HG03575 (cell line): Measurements from ENCODE around the gene GSG1L.

Source experiments
- ATAC-seq: cut with Tn5 transposase; IDR thresholded peaks from one replicate; pipeline ENCODE4 v1.9.1; 2021; ENCODE audit not compliant: unreplicated experiment, insufficient number of reproducible peaks, low FRiP score; ENCODE audit errors: extremely low read depth

Gene GSG1L

DNA sequence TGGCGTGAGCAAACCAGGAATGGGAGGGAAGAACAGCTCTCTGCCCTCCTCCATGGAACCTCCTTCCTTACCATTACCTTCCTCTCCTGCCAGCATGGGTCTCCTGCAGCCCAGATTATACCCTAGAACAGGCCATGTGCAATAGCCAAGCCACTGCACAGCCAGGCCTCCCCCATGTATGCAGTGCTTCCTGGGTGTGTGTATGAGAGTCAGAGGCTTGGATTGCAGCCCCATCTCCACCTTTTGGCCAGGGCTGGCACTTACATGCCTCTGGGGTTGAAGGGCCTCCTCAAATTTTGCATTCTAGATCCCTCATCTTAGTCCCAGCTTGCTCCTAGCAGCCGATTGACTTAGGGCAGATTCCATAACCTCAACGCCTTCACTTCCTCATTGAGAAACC lies 133.7 kb downstream of the GSG1L start:
- ATAC-seq: no peak

DNA sequence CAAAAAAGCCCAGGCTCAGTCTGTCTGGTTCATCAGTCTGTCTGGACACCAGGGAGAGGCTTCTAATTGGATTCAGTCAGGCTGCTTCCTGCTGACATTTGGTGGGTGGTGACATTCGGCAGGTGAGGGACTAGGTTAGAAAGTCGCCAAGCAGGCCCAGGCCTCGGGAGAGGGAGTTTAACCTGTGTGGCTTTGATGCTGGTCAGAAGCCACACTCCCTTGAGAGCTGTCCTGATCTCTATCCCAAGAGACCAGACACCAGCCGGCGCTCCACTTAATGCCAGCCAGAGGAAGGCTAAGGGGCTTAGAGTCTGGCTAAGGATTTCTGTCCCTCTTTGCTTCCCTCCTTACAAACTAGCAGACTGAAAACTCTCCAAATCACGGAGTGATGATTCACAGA lies 135.0 kb downstream of the GSG1L start:
- no peak for ATAC-seq

- no peak for ATAC-seq
Observed at GRCh38 chr16:27927266-27927901, 136.1 kb downstream of the GSG1L start.

GRCh38 chr16:27925612-27926011 lies 137.9 kb downstream of the GSG1L start:
- ATAC-seq: no peak

DNA sequence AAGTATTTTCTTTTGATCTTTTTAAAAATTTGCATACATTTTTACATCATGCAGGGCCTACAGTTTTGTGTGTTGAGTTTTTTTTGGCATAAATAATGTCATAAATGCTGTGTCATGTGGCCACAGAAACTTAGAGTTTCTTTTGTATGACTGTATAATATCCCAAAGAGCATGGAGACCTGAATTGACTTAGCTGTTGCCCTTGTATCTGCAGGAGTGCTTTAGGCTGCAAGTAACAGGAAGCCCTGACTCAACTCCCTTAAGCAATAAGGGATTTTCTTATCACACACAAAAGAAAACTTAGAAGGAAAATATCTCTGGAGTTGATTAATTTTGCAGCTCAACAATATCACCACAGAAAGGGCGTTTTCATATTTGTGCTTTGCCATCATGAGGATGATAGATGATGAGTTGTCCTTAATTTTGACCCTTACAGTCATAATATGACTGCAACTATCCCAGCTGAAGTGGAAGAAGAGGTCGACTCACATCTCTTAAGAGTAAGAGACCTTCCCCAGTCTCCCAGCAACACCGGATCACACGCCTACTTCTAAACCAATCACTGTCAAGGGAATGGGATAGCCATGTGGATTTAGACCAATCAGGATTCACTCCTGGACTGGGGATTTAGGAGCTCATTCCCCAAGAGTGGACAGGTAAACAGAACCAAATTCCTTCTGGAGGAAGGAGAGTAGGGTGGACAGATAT lies 138.9 kb downstream of the GSG1L start:
- no peak for ATAC-seq

GRCh38 chr16:27923751-27924150 lies 139.8 kb downstream of the GSG1L start:
- ATAC-seq: no peak

DNA sequence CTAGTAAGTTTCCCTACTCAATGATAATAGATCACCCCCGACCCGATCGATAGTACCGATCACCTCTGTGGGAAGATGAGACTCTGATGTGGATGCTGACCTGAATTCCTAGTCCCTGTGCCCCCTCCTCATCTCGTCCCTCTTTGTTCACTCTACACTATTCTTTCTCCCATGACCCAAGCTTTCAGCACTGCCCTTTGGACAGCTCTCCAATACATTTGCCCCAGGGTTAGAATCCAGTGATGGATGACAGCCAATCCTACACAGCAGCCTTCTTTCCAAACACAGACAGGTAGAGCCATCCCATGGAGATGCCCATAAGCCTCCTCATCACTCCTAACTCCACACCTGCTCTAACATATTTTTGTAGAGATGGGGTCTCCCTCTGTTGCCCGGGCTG lies 141.1 kb downstream of the GSG1L start:
- no peak for ATAC-seq

DNA sequence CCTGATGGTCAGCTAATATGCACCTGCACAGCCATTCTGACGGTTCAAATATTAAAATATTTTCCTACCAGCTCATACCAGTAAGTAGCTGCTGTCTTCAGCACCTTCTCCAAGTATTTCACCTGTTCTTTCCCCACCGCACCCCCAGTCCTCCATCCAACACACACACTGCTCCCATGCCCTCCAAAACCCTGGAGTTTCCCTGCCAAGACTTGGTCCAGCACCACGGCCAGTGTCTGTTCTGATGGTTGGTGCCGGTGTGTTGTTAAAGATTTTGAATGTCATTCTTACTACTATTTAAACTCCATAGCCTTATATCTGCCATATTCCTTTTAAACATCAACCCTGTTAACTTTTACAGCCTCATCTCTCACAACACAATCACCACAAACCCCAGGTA lies 142.4 kb downstream of the GSG1L start:
- no peak for ATAC-seq

DNA sequence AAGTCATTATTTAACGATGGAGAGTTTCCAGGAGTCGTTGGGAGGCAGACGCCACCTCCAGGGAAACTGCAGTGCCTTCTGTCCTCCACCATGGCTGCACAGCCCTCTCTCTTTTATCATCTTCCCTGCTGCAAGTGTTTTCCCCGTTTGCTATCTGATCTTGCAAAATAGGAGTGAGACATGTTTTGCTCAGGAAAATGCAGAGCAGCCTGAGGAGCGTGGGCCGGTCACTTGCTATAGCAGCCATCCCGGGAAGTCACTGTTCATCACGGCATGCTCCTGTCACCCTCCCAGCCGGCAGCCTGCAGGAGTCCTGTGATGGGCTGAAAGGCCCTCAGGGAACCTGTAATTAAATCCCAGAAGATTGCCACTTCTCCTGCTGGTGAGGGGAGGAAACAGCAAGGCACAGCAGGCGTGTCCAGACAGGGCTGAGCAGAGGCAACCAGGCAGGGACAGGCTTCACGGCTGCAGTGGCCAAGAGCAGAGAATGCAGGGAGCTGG lies 143.1 kb downstream of the GSG1L start:
- no peak for ATAC-seq

GRCh38 chr16:27918755-27919154 lies 144.8 kb downstream of the GSG1L start:
- ATAC-seq: no peak

DNA sequence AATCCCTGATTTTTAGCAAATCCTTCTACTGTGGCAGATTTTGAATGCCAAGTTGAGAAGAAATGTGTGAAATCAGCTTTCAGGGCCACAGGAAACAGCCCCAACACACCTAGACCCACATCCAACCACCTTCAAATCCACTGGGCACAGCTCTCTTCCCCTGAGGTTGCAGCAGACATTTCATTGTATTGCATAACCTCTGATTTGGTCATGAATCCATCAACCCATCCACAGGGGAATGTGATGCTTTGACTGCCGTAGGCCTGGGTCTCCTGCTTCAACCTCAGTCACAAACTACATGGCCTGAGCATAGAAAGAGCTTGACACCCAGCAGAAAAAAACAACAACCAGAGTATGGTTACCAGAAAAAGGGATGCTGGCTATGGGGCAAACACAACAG lies 145.6 kb downstream of the GSG1L start:
- no peak for ATAC-seq

GRCh38 chr16:27911486-27911885 lies 152.0 kb downstream of the GSG1L start:
- ATAC-seq: no peak

- no peak for ATAC-seq
Observed at GRCh38 chr16:27907457-27907972, 156.0 kb downstream of the GSG1L start.

DNA sequence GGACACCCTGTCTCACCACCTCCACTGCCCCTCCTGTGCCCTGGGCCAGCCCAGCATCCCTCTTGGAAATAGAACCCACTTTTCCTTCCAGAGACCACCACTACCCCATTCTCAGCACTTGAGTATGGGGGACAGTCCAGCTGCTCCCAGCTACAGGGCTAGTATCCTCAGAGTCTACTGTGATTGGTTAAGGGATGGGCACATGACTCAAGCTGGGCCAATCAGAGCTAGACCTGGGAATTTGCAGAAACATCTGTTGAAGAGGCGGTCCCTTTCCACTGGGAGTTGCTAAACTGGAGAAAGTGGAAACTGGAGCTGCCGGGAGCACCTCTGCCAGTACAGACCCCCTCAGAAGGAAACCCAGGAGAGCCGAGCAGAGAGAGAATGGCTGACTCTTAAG lies 156.6 kb downstream of the GSG1L start:
- no peak for ATAC-seq

- no peak for ATAC-seq
Observed at GRCh38 chr16:27903046-27903655, 160.4 kb downstream of the GSG1L start.

- ATAC-seq: no peak
Observed at GRCh38 chr16:27902551-27902950, 161.0 kb downstream of the GSG1L start.

GRCh38 chr16:27901956-27902355 lies 161.6 kb downstream of the GSG1L start:
- no peak for ATAC-seq

GRCh38 chr16:27899736-27900135 lies 163.8 kb downstream of the GSG1L start:
- ATAC-seq: no peak

GRCh38 chr16:27894386-27894785 lies 169.1 kb downstream of the GSG1L start:
- ATAC-seq: no peak

GRCh38 chr16:27892879-27893278 lies 170.6 kb downstream of the GSG1L start:
- ATAC-seq: no peak
